NCI-H1105 treated with DMSO at 0.1 percent for 48 hours (cell line): ENCODE measurements around the gene TPO.

Experiments used
- DNase-seq: peaks from one replicate; lab custom pipeline; 2025; lab: John Stamatoyannopoulos, UW

Gene TPO

DNA sequence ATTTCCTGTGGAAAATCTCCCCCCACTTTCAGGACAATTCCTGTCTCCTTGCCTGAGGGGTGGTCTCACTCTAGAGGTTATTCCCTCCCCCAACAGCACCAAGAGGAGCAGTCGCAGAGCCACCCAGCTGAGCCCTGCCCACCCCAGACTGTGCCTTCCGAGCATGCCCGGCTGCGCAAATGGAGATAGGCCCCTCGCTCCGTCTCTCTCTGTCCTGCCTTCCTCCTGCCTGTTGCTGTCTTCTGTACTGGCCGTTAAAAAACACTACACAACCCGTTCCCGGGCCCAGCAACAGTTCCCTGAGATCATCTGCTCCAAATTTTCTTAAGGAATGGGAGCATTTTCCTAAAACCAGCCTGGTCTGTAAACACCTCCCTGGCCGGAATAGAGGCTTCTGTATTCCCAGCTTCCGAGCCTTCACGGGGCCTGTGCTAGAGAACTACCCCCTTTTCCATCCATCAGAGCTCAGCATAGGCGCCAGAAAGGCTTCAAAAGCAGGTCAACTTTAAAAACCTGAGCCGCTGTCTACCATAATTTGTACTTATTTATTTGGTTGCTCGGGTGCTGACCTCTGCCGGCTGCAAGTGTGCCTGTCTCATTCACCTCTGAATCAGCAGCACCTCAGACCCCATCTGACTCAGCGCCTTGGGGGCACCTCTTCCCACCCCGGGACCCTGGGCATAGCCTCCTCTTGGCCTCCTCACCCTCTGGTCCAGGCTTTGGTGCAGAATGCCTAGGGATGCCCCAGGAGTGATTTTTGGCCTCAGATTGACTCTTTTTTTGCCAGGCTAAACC, 171.6 kb downstream of the TPO start:
- DNase-seq, result no peak

DNA sequence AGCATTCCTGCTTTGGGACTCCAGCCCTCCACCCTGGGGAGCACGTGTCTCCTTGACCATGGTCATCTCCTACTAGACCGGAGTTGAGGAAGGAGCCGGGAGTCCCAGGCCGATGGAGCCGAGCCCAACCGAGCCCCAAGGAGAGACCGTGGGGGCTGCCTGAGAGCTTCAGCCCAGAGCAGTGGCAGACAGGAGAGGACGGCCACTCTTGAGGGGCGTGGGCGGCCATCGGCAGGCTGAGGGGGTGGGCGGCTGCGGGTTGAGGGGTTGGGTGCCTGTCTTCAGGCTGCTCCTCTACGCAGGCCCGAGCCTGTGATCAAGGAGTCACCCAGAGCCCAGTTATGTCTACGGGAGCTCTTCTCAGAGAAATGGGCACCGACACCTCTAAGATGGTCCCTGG, 172.4 kb downstream of the TPO start:
- DNase-seq, result no peak

DNA sequence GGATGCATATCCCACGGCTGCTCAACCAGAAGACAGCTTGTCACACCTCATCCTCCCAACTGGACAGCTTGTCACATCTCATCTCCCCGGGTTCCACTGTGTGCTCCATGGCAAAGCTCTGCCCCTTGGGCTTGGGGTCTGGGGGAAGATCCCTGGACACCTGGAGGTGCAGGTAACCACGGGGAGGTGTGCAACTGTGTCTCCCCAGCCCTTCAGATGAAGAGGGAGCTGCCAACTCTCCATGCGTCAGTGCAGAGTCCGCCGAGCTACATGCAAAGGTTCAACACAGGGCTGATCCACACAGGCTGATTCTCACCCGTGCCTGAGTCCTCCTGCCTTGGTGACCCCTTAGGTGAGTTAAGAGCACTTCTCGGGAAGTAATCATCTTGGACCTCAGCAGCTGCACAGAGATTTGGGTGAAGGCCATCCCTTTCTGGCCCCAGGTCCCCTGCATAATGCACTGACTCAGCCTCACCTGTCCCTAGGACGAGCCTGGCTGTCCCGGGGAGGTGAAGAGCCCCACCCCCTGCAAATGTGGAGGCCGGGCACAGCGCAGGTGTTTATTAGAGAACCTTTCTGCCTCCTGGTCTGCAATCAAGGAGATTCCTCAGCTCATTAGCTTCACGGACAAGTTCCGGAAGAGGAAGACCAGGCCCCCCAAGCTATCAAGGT, 173.1 kb downstream of the TPO start:
- no peak for DNase-seq

DNA sequence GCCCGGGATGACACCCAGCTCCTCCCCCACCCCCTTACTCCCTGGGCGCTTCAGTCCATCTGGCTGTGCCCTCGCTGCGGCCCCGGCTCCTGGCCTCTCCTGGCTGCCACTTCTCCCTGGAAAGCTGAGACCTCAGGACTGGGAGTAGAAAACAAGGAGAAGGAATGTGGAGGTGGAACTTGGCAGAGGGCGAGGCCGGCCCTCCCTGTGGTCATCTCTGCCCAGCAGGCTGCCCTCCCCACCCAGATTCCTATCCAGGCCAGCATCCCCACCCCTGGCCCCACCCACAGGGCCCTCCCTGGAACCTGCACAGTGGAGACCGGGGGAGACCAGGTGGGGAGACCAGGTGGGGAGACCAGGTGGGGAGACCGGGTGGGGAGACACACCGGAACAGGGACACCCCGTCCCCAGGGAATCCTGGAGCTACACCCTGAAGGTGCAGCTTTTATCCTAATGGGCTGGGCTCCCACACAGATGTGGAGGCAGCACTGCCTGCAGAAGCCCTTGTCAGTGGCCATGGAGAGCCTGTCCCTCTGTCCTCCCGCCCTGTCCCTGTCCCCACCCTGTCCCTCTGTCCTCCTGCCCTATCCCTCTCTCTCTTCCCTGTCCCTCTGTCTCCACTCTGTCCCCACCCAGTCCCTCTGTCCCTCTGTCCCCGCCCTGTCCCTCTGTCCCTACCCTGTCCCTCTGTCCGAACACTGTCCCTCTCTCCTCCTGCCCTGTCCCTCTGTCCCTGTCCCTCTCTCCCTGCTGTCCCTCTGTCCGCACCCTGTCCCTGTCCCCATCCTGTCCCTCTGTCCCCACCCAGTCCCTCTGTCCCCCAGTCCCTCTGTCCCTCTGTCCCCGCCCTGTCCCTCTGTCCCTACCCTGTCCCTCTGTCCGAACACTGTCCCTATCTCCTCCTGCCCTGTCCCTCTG, 173.9 kb downstream of the TPO start:
- no peak for DNase-seq

DNA sequence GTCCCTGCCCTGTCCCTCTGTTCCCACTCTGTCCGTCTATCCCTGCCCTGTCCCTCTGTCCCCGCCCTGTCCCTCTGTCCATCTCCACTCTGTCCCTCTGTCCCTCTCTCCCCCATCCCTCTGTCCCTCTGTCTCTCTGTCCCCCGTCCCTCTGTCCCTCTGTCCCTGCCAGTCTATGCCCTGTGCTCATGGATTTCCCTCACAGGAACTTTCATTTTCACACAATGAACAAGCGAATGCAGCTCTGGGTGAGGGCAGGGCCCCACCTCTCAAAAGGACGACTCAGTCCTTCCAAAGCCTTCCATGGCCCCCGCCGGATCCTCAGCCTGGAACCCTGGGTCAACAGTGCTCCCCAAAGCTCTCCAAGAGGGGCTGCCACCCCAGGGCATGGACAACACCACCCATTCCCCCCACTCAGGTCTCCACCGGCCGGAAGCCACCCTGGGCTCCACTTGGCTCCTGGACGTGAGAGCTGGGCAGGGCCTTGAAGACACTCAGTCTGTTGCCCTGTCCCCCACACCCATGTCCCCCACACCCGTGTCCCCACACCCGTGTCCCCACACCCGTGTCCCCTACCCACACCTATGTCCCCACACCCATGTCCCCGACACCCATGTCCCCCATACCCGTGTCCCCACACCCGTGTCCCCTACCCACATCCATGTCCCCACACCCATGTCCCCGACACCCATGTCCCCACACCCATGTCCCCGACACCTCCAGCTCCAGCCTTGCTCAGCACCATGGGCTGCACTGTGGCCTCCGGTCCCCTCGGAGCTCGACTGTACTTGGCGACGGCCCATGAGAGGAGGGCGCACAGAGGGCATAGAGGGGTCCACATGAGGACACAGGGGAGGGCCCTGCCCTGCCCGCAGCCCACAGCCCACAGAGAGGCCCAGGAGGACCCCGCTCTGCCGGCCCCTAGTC, 175.1 kb downstream of the TPO start:
- DNase-seq, result no peak

DNA sequence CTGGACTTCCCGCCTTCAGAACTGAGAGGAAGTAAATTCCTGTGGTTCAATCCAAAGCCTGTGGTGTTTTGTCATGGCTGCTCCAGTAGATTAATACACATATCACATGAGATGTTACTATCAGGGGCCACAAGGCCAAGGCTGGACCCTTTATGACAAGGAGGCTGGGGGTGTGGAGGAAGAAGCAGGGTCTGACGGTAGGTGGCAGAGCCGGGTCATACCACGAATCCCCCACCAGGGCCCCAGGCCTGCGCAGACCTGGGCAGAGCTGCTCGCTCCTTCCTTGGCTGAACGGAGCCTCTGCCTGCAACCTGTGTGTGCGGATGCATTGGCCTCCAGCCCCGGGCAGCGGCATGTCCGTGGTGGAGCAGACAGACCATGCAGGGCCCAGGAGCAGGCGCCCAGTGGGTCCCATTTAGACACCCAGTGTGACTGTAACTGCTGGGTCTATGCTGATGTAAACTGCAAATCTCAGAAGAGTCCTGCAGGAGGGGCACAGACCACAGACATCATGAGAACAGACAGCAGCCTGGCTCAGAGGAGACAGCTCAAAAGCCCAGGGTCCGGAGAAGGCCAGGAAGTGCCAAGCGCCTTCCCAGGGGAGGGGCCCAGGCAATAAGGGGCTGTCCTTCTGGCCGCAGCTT, 175.8 kb downstream of the TPO start:
- no peak for DNase-seq

DNA sequence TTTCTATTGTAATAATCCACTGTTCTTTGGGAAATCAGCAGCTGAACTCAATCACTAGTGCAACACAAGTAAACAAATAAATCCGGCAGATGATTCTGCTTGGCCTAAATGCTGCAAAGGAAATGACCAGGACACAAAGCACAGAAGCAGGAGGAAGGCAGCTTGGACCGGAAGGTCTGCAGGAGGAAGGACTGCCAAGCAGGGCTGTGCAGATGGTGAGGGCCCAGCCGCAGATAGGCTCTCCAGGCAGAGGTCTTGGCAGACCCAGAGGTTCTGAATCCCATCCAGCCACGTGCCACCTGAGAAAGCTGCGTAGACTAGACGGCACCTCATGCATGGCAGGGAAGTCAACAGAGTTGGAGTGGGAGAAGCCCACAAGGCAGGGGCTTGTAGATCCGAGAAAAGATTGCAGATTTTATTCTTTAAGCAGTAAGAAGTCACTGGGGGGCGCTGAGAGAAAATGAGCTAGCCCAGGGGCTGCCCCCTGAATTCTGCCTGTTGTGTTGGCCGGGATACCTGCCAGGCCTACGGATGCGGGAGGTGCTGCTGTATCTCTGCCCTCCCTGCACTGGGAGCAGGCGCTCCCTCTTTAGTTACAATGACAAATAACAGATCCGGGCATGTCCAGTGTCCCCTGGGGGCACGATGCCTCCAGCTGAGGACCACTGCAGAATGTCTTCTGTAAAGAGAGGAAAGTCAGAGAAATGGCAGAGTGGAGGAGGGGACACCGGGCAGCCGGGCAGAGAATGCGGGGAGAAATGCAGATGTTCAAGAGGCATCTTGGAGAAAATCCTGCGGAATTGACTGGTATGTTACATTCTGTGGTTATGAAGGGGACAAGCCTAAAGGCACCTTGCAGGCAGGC, 177.6 kb downstream of the TPO start:
- DNase-seq, result no peak

DNA sequence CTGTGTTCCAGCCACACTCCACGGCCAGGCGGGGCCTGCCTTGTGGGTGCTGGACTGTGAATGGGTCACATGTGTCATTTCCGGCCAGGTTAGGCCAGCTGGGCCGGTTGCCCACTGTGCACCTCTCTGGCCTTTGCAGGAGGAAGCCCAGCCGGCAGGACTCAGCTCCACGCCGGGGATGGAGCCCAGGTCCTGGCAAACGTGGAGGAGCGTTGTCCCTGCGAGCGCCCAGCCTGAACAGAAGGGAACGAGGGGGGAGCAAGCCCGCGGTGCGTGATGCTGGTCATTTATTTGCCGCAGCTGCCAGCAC, 178.2 kb downstream of the TPO start:
- no peak for DNase-seq
